AML-193 (cell line): ENCODE measurements around the gene OPCML.

Experiments used
- DNase-seq, 2 experiments: peaks; one replicate each; lab custom pipeline; 2025; lab: John Stamatoyannopoulos, UW

OPCML gene

DNA sequence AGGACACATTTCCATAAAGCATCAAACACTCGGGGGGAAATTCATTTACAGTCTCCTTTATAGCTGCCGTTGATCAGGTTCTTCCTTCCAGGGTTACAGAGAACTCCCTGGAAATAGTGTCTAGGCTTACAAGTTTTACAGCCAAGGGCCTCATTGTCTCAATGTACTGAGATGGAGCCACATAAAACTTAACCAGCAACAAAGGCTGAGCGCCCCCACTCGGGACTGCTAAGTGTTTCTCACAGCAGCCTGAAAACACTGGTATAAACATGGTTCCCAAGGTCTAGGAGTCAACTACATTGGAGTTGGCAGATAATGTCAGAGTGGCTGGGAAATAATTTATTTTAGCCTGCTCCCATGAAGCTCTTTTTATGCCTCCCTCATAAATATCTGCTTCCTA, 686.2 kb downstream of the OPCML start:
- DNase-seq, result no peak

DNA sequence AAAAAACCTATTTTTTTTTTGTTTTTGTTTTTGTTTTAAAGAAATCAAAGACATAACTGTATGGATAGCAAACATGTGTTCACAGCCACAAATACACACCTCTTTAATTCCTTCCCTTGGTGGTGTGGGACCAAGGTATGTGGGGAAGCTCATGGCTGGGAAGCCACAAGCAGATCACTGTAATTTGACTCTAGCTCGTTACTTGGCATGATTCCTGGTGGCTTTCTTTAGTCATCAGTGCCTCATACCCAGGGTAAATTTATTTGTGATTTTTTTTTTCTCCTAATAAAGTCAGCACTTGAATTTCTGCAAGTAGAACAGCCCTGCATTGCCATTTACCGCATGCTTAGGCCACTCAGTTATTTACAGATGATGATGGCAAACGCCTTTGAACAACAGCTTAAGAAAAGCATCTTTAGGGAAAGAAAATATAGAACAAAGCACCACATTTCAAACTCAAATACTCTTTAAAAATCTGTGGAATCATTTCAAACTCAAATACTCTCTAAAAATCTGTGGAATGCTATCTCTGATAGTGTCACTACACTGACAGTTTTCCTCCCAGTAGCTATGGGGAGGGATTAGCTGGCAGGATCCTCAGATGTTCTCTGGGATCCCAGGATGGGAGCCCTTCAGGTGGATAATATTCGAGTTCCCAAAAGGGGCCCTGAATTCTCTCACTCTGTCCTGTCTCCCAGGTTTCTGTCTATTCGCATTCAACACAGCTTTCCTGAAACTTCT, 687.2 kb downstream of the OPCML start:
- DNase-seq, result no peak

DNA sequence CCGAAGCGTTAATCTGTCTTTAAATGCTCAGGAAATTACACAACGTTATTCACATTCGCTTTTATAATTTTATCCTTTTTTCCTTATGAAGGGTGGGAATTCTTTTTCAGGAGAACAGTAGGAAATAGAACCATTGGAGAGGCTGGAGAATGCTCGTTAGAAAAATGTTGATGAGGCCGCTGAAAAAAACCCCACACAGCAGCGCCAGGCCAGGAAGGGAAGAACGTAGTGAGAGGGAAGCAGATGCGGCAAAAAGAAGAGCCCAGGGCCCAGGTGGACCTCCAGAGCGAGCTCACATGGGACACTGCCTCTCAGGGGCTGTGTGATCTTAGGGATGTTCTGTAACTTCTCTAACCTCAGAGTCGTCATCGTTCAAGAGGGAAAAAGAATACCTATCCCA, 691.6 kb downstream of the OPCML start:
- no peak for DNase-seq

DNA sequence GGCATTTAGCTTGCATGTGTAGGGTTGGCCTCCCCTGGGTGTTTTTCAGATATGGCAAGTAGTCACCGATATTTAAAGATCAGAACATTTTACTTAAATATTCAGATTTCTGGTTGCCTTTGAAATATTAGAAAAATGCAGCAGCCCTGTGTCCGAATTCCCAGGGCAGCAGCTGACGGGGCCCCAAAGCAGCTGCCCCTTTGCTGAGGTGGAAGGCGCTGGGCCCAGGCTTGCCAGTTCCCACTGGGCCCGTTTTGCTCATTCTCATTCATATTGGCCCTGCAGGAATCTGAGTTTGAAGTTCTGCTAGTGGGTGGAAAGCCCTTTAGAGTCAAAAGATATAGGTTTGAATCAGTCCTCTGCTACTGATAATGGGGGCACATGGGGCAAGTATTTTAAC, 692.1 kb downstream of the OPCML start:
- no peak for DNase-seq

DNA sequence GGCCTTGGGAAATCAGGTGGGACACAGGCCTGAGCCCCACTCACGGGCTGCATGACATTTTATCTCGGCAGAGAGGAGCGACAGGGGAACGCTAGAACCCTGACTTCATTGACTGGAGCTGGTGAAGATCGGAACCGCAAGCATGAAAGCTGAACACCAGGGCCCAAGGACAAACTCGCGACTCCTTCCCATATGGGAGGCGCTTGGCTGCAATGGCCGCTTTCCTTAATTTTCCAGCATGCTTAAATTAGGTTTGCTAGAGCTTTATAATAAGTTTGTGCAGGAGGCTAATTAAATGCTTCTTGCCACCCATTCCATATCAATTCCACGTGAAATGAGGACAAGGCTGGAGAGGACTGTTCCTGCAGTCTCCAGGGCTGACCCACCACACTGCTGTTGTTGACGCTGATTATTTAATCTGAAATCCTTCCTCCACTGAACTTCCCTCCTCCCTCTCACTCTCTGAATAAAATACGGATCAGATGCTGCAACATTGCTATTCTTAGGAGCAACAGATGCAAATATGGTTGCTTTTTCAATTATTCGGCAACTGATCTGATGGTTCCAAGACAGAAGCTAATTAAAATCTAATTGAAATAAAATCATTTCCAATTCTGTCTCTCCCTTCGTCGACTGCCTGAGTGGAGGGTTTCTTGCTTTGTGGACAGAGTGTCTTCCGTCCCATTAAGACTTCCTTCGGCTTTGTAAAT, 692.9 kb downstream of the OPCML start:
- no peak for DNase-seq

DNA sequence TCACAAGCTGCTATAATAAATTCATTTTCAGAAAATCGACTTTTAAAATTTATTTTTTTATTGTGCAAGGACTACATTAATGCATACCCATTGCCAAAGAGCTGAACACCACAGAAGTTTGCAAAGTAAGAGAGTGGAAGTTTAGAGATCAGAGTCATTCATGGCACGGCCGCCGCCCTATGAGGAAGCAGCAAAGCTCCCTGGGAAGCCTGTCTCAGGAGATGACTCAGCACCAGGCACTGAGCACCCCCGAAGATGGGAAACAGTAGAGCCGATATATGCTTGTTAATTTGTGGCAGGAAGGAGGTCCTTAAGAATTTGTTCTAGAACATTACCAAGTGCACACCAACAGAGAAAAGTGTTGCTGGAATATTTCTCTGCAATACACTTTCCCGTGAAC, 693.7 kb downstream of the OPCML start:
- no peak for DNase-seq

DNA sequence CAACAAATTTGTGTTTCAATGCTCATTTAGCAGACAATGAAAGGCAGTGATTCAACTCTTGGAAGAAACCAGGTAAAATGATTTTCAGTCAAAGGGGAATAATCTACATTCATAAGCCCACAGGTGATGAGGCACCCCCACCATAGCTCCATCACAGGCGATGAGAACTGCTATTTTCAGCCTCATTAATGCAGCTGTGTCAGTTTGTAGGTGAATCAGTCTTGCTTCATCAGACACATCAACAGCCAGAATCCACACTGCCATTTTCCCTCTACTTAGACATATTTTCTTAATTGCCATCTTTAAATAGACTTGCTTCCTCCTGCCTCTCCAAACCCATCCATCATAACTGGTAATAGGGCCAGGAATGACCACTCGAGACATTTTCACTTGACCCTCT, 701.0 kb downstream of the OPCML start:
- no peak for DNase-seq

DNA sequence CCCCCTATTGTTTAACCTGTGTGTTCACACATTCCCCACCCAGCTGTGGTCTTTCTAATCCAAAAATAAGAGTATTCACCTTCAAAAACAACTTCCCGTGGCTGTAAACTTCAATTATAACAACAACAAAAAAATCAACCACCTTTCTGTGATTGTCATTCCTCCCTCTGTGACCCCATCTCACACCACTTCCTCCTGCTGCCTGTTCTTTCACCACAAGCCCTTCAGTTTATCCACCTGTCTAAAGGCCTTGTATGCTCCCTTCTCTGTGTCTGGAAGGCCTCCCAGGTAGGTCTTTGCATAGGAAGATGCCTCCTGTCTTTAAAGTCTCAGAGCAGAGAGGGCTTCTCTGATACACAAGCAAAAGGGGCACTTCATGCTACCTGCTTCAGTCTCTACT, 707.7 kb downstream of the OPCML start:
- DNase-seq, result no peak

DNA sequence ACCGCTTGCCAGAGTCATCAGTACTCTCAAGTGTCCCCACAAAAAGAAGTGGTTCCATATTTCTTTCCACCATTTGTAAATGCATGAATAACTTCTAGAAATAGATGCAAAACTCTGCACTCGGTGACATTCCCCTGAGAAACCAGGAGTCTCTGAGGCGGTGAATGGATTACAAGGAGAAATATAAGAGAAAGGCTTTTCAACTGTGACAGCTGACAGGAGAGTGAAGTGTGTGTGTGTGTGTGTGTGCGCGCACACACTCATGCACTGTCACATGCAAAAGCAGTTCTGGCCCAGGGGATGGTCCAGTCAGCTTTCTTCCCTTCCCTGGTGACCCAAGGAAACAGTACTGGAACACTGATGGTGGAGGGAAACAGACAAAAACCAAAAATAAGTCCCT, 710.0 kb downstream of the OPCML start:
- no peak for DNase-seq

DNA sequence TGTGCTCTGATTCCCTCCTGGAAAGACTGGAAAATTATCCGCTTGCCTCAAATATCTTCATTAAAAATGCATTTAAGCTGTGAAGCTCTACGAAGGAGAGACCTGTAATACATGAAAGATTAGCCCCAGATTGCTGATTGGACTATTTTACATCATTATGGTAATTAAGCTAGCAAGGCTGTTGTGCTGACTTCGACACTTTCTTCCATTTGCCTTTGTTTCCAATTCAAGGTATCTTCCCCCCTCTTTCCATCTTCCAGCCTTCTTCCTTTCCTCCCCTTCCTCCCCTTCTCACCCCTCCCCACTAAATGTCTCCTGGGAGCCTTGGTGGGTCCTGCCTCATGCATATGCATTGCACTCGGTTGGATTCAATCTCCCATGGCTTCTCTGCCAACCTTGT, 710.8 kb downstream of the OPCML start:
- no peak for DNase-seq

DNA sequence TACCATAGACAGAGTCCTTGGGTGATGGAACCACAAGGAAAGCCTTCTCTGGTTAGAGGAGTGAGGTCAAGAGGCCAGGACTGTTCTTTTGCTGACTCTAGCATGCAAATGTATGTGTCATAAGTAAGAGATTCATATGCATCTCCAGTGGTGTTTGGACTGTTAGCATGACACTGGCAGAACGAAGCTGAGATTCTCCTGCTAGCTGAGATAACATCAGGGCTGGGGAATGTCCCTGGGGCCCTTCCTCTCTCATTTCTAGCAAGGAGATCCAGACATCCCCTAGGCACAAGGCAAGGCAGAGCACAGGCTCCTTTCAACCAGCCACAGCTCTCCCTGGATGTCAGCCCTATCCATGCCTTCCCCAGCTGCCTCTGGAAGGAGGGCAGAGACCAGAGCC, 711.3 kb downstream of the OPCML start:
- no peak for DNase-seq

DNA sequence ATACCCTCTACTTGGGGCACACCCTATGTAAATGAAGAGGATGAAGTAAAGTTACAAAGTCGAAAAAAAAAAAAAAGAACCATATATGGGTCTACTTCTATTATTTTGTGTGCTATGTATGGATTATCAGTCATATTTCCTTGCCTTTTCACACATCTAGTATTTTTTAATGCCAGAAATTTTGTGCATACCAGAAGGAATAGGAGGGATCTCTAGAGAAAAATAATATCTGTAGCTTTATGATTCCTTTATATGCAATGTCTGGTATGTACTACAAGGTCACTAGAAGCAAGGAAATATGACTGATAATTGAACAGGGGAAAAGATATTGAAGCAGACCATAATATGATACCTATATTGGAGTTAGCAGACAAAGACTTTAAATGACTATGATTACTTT, 713.4 kb downstream of the OPCML start:
- no peak for DNase-seq

DNA sequence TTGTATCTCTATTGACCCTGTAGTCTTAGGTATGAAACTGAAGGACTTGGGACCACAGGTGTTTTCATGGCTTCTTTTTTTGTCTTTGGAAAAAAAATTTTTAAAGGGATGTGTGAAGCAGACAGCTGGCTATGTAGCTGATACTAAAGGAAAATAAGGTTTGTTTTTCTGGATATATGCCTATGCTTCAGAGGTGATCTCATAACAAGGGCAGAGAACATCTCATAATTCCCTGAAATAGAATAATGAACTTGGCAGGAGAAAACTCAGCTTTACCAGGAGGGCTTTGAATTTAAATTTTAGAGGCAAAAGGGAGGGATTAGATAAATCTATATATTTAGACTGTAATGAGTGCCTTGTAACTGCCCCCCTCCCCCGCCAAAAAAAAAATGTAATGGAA, 714.9 kb downstream of the OPCML start:
- no peak for DNase-seq

DNA sequence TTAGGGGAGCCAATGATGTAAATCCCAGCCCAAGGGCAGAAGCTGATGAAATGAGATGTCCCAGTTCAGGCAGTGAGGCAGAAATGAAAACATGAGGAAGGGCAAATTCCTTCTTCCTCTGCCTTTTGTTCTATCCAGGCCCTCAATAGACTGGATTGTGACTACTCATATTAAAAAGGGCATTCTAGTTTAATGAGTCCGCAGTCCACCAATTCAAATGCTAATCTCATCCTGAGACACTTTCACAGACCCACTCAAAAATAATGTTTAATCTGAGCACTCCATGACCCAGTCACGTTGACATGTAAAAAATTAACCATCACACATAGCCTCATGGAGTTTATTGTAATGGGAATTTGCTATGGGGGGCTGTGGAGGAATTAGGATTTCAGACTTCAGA, 717.9 kb downstream of the OPCML start:
- DNase-seq, result no peak

DNA sequence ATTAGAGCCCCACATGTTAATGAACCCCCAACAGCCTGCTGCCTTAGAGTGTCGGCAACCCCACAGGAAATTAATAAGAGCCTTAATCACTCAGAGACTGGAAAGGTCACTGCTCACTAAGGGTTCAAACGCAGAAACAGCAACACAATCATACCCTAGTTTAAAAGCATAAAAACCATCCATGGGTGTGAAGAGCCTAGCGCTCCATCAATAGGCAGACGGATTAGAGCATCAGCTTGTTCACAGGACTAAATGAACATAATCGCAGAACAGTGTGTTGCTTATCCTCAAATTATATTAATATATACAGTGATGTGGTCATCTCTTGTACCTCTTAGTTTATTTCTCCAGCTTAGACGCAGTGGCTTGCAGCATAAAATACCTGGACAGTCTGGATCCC, 720.7 kb downstream of the OPCML start:
- no peak for DNase-seq

DNA sequence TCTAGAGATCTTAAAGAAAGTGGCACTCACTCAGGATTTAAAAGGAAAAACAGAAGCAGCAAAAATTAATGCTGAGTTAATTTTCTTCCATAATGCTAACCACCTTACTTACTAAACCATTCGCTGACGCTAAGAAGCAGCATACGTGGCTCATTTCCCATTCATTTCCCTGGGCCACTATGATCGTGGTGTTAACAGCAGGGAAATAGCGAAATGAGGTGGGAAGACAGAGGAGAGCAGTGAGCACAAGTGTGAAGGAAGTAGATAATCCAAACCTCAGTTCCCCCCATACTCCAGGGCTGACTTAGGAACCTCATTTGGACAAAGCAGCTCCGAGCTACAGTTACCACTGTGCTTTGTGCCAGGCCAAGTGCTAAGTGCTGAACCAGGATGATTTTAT, 723.2 kb downstream of the OPCML start:
- no peak for DNase-seq

DNA sequence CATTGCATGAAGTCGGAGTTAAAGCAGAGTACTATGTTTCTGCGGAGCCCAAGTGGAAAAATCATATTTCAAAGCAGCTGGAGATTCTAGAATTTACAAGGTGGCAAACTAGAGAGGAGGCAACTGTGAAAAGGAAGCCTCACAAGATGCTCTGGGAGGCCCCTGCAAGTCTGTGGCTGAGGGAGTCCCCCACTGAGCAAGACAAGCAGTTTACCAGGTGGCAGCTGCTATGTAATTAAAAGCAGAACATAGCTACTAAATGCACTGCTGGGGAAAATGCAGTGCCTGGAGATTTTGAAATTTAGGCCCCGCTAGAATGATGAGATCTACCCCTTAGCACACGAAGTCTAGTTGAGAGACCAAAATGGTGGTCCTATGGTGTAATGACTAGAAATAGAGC, 728.0 kb downstream of the OPCML start:
- DNase-seq, result no peak

DNA sequence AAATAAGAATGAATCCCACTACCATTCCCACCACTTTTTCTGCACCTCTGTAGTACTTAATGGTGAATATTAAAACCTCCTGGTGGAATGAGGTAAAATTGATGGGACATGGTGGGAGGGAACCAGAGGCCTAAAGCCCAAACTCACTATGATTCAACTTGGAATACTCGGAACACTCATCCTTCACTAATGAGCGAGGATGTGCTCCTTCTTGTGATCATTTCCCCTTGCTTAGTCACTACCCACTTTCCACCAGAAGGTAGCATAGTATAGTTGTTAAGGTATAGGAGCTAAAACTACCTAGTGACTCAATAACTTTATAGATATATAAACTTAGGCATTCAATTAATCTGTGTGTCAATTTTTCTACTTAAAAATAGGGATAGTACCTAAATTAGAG, 728.9 kb downstream of the OPCML start:
- no peak for DNase-seq

DNA sequence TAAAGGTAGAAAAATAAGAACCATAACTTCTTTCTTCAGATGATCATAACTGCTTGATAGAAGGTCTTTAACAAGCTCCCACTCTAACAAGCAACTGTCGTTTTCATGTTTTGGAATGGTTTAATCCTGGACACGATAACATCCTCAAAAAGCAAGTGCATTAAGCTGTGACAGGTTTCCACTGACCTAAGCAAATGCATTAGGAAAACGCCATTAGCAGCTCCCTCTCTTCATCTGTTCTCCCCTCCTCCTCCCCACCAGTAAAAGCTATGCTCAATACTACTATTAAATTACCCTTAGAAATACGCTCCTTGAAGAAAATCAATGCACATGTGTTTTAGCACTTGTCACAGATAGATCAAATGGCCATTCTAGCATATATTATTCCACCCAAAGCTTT, 729.4 kb downstream of the OPCML start:
- no peak for DNase-seq

DNA sequence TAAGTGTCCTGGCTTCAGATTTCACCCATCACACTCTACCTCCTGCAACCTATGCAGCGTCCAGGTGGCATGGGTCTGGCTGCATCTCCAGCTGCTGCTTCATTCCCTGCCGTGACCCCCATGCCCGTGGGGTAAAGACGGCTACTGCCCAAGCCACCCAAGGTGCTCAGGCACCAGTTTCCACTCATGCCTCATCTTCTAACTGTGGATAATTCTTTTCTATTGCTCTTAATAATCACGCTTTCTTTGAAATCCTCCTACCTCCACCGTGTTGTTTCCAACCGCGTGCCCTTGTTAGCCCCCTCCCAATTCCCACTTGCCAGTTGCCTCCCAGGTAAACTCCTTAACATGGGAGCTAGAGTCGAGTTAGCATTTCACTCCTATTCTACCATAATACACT, 738.5 kb downstream of the OPCML start:
- no peak for DNase-seq

DNA sequence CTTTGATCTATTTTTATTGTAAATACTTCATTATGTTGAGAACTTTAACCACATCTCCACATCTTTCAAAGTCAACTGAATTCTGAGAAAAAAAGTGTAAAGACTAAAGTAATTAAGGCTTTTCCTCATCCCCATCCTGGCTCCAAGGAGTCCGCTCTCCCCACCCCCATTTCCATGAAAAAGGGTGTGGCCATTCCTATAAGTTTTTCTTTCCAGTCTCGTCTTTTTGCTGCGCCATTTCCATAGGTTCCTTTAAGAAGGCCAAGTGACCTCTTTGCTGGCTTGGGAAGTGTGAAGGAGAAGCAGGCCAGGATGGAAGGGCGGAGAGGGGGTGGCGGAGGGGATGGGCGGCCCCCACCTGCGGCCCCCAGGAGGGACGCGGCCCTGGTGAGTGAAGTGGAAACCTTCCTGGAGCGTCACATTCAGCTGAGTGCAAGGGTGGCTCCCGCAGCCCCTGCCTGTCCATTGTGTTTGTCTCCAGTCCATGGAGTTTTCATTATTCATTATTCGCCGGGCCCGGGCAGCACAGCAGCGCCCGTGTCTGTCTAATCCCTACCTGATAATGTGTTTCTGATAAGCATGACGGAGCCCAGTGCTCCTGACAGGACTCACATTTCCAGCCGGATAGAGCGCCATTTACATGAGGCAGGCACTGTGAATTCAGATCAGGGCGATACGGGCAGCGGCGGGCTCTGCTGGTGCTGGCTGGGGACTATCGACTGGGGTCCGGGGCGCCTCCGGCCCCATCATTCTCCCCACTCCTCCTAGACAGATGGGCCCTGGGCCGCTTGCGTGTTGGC, 739.8 kb downstream of the OPCML start:
- no peak for DNase-seq

DNA sequence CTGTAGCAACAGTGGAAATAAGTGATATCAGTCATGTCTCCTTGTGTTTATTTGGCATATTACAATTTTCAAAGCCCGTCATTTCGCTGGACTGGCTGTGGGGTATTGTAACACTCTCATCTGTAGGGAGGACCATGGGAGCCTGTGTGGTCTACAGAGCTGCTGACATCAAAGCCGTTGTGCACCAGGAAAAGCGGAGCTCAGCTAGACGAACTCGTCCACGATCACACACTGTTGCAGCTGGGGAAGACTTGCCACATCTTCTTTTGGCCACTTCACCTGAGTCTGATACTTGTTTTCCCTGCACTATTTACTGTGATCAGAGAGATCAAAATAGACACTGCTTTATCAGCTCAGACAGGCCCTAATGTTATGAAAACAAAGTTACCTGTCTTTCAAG, 741.3 kb downstream of the OPCML start:
- DNase-seq, result no peak

DNA sequence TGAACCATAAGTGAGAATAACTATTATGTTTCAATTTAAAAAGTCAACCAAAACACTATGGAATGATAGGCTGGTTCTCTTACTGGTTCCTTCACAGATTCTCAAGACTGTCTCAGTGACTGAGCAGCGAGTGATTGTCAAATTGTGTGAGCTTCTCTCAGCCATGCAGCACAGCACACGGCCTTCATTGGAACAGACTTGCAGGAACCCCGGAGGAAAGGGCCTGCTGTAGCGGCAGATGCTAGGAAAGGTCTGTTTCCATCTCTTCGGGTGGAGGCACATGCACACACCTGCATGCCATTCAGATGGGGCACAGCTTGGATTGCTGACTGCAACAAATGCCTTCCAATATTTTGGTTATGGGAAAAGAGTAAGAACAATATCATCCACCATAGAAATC, 741.8 kb downstream of the OPCML start:
- no peak for DNase-seq
